Neural cell (in vitro differentiated cells): ENCODE data around the gene PAWR.

Source experiments
- EP300 ChIP-seq: fragments of 450-650 bp; conservative IDR thresholded peaks from 2 replicates; pipeline ENCODE4 v1.6.1; 2014; ENCODE audit warnings: antibody characterized with exemption, mild to moderate bottlenecking, moderate library complexity; ENCODE audit not compliant: poor library complexity, severe bottlenecking
- EZH2 ChIP-seq: fragments of 200-600, 300-800 bp; shearing (Covaris generic), sonication (generic); IDR thresholded peaks from 2 replicates; pipeline ENCODE4 v1.6.1; 2014; ENCODE audit warnings: antibody characterized with exemption, low read length, borderline replicate concordance, mild to moderate bottlenecking; ENCODE audit not compliant: insufficient read depth, poor library complexity, severe bottlenecking
- MXI1 ChIP-seq: fragments of 450-650 bp; conservative IDR thresholded peaks from 2 replicates; pipeline ENCODE4 v1.6.1; 2014; ENCODE audit warnings: antibody characterized with exemption, mild to moderate bottlenecking; ENCODE audit not compliant: poor library complexity, severe bottlenecking
- POLR2AphosphoS5 ChIP-seq: IDR thresholded peaks from 2 replicates; pipeline ENCODE4 v1.6.1; 2012
- RAD21 ChIP-seq: fragments of 450-650 bp; conservative IDR thresholded peaks from 2 replicates; pipeline ENCODE4 v1.6.1; 2014; ENCODE audit warnings: antibody characterized with exemption, mild to moderate bottlenecking, moderate library complexity
- REST ChIP-seq: IDR thresholded peaks from 2 replicates; pipeline ENCODE4 v1.6.1; 2012; ENCODE audit warnings: borderline replicate concordance
- SMC3 ChIP-seq: fragments of 450-650 bp; conservative IDR thresholded peaks from 2 replicates; pipeline ENCODE4 v1.6.1; 2014; ENCODE audit warnings: antibody characterized with exemption, mild to moderate bottlenecking, moderate library complexity; ENCODE audit not compliant: poor library complexity
- TAF1 ChIP-seq: IDR thresholded peaks from 2 replicates; pipeline ENCODE4 v1.6.1; 2012; ENCODE audit warnings: low read depth
- TF ChIP-seq, protein P1 (sequence below): fragments of 450-650 bp; IDR thresholded peaks from 2 replicates; pipeline ENCODE4 v1.5.1; 2014; ENCODE audit warnings: antibody characterized with exemption, mild to moderate bottlenecking, moderate library complexity; ENCODE audit not compliant: poor library complexity, severe bottlenecking

DNA sequence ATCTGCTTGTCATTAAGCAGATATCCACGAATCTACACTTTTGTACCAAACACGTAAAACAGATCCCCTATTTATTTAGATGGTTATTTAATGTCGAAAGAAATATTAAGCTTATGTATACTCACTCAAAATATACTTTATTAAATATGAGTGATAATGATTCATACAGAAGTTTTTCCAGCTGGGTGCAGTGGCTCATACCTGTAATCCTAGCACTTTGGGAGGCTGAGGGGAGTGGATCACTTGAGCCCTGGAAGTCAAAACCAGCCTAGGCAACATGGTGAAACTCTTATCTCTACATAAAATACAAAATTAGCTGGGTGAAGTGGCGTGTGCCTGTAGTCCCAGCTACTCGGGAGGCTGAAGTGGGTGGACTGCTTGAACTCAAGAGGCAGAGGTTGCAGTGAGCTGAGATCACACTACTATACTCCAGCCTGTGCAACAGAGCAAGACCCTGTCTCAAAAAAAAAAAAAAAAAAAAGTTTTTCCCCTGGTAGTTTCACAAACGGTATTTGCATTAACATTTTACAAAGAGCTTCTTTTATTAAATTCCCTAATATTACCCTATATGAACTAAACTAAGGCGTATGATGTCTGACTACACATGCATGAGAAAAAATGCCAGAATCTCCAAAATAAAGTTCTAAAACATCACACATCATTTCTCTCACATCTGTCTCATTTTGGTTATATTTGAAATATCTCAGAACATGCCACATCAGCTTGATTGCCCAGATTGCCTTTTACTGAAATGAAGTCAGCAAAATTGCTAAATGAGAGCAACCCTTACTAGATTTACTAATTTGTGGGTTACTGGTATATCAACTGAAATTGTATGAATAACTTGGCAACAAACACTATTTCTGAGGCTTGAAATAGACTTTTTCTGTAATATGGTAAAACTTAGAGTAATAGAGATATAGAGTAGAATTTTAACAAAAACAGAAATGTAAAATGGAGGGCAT, 74.9 kb downstream of the PAWR start:
- TF ChIP-seq, protein P1, sequence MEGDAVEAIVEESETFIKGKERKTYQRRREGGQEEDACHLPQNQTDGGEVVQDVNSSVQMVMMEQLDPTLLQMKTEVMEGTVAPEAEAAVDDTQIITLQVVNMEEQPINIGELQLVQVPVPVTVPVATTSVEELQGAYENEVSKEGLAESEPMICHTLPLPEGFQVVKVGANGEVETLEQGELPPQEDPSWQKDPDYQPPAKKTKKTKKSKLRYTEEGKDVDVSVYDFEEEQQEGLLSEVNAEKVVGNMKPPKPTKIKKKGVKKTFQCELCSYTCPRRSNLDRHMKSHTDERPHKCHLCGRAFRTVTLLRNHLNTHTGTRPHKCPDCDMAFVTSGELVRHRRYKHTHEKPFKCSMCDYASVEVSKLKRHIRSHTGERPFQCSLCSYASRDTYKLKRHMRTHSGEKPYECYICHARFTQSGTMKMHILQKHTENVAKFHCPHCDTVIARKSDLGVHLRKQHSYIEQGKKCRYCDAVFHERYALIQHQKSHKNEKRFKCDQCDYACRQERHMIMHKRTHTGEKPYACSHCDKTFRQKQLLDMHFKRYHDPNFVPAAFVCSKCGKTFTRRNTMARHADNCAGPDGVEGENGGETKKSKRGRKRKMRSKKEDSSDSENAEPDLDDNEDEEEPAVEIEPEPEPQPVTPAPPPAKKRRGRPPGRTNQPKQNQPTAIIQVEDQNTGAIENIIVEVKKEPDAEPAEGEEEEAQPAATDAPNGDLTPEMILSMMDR, result no peak
- TF ChIP-seq POLR2AphosphoS5, result no peak
- no peak for TF ChIP-seq EZH2
- no peak for TF ChIP-seq EP300
- no peak for TF ChIP-seq SMC3
- TF ChIP-seq TAF1, result no peak
- TF ChIP-seq REST, result no peak
- TF ChIP-seq RAD21, result no peak
- no peak for TF ChIP-seq MXI1
